Neuronal stem cell (in vitro differentiated cells): Measurements from ENCODE around the gene ARFGEF3.

Experiments used
- DNase-seq: peaks from one replicate; pipeline ENCODE4 v3.0.0-alpha.2; 2013; ENCODE audit warnings: low spot score
- H2AFZ ChIP-seq: one replicate; pipeline ENCODE4 v1.6.1; 2013; ENCODE audit warnings: mild to moderate bottlenecking, low read length, inconsistent platforms
- H2AK5ac ChIP-seq: 2 replicates; pipeline ENCODE4 v1.6.1; 2013; ENCODE audit warnings: low read depth, mild to moderate bottlenecking, inconsistent platforms, low read length, moderate library complexity, mixed read lengths
- H2BK120ac ChIP-seq: 2 replicates; pipeline ENCODE4 v1.6.1; 2013; ENCODE audit warnings: low read depth, mild to moderate bottlenecking, inconsistent platforms, low read length, moderate library complexity, mixed read lengths
- H2BK12ac ChIP-seq: one replicate; pipeline ENCODE4 v1.6.1; 2013; ENCODE audit warnings: low read length, inconsistent platforms
- H2BK15ac ChIP-seq: 2 replicates; pipeline ENCODE4 v1.6.1; 2013; ENCODE audit warnings: mild to moderate bottlenecking, low read length, inconsistent platforms, mixed read lengths
- H2BK5ac ChIP-seq: one replicate; pipeline ENCODE4 v1.6.1; 2013; ENCODE audit warnings: inconsistent platforms, mild to moderate bottlenecking, low read length, moderate library complexity
- H3K14ac ChIP-seq: one replicate; pipeline ENCODE4 v1.6.1; 2013; ENCODE audit warnings: low read length, inconsistent platforms
- H3K18ac ChIP-seq: 2 replicates; pipeline ENCODE4 v1.6.1; 2013; ENCODE audit warnings: low read length, inconsistent platforms
- H3K23ac ChIP-seq: 2 replicates; pipeline ENCODE4 v1.6.1; 2013; ENCODE audit warnings: low read depth, mild to moderate bottlenecking, mixed read lengths, low read length, inconsistent platforms; ENCODE audit not compliant: poor library complexity
- H3K27ac ChIP-seq: replicated peaks from 3 replicates; pipeline ENCODE4 v1.5.1; 2013; ENCODE audit warnings: low read length, inconsistent platforms
- H3K27me3 ChIP-seq, 3 experiments: 2 replicates each; pipeline ENCODE4 v1.6.1; 2013; ENCODE audit warnings: low read length in 3 of 3, mild to moderate bottlenecking in 2 of 3, inconsistent platforms in 1 of 3, low read depth in 1 of 3, mixed read lengths in 1 of 3, moderate library complexity in 1 of 3; ENCODE audit not compliant: control insufficient read depth in 3 of 3, insufficient read depth in 3 of 3
- H3K36me3 ChIP-seq, 2 donors: replicated peaks in 1 of 2; 2 replicates each; pipeline ENCODE4 v1.6.1; 2013; ENCODE audit warnings: low read length in 2 of 2; ENCODE audit not compliant: control insufficient read depth in 2 of 2, insufficient read depth in 2 of 2
- H3K4ac ChIP-seq: 2 replicates; pipeline ENCODE4 v1.6.1; 2013; ENCODE audit warnings: inconsistent platforms, mild to moderate bottlenecking, low read length, moderate library complexity
- H3K4me1 ChIP-seq, 2 donors: 1 replicate in 1 of 2; 2 replicates in 1 of 2; pipeline ENCODE4 v1.6.1; 2013; ENCODE audit warnings: low read length in 2 of 2, low read depth in 1 of 2; ENCODE audit not compliant: control insufficient read depth in 2 of 2, insufficient read depth in 1 of 2
- H3K4me2 ChIP-seq: one replicate; pipeline ENCODE4 v1.6.1; 2013; ENCODE audit warnings: mild to moderate bottlenecking, low read length, inconsistent platforms; ENCODE audit not compliant: insufficient read depth, poor library complexity, severe bottlenecking
- H3K4me3 ChIP-seq, 2 donors: 2 replicates each; pipeline ENCODE4 v1.5.1; 2013; ENCODE audit warnings: low read length in 2 of 2, mild to moderate bottlenecking in 2 of 2, inconsistent platforms in 1 of 2, moderate library complexity in 1 of 2
- H3K79me1 ChIP-seq: one replicate; pipeline ENCODE4 v1.6.1; 2013; ENCODE audit warnings: low read depth, mild to moderate bottlenecking, inconsistent platforms, low read length, moderate library complexity
- H3K9ac ChIP-seq: one replicate; pipeline ENCODE4 v1.6.1; 2013; ENCODE audit warnings: mild to moderate bottlenecking, low read depth, low read length, inconsistent platforms; ENCODE audit not compliant: poor library complexity
- H3K9me3 ChIP-seq, 2 donors: replicated peaks in 1 of 2; 2 replicates each; pipeline versions ENCODE3 to v1.6.1; 2013; ENCODE audit warnings: low read length in 2 of 2, mild to moderate bottlenecking in 2 of 2, inconsistent platforms in 1 of 2, low read depth in 1 of 2, mixed read lengths in 1 of 2, moderate library complexity in 1 of 2; ENCODE audit not compliant: control insufficient read depth in 2 of 2, insufficient read depth in 1 of 2
- H4K8ac ChIP-seq: one replicate; pipeline ENCODE4 v1.6.1; 2013; ENCODE audit warnings: low read depth, mild to moderate bottlenecking, inconsistent platforms, low read length, moderate library complexity
- H4K91ac ChIP-seq: one replicate; pipeline ENCODE4 v1.6.1; 2013; ENCODE audit warnings: low read length, low read depth, mild to moderate bottlenecking, inconsistent platforms; ENCODE audit not compliant: poor library complexity
- WGBS, 2 donors: extraction: QIAGEN DNeasy Blood & Tissue Kit; methylation state at CpG; one replicate each; pipeline ENCODE4 v1.1.7; 2013; ENCODE audit warnings: missing lambda C conversion rate in 2 of 2, mixed read lengths in 1 of 2; ENCODE audit not compliant: insufficient read length in 2 of 2, insufficient replicate concordance in 1 of 2; ENCODE audit errors: extremely low coverage in 2 of 2; 5-methylcytosine and 5-hydroxymethylcytosine counted together

Gene ARFGEF3

DNA sequence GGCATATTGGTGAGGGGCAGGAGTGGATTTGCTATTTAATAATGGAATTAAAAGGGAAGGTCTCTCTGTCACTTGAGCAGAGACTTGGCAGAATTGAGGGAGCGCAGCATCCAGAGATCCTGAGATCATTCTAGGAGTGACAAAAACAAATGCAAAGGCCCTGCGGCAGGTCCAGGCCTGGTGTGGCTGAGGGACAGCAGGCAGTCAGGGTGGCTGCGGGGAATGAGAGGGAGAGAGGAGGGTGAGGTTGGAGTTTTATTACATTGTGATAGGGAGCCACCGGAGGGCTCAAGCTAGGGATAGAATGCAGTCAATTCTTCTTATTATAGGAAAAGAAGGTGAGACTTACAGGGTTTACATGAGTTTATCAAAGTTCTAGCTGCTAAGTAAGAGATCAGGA, 116.1 kb downstream of the ARFGEF3 start:
- H3K9ac ChIP-seq = no peak overlapping the region
- H3K4me1 ChIP-seq = no peaks in the 10 kb centered on the region
- no peak overlapping the region for H3K4ac ChIP-seq
- H4K8ac ChIP-seq = no peak overlapping the region
- H3K36me3 ChIP-seq = no peaks in the 10 kb centered on the region
- H3K27me3 ChIP-seq = peaks cover 0 to 3% (median 0%) of the 10 kb centered on the region in 3 experiments
- H2BK12ac ChIP-seq = no peak overlapping the region
- H3K18ac ChIP-seq = no peak overlapping the region
- H3K14ac ChIP-seq = no peak overlapping the region
- no peak overlapping the region for H3K4me2 ChIP-seq
- H2AFZ ChIP-seq = no peak overlapping the region
- H2AK5ac ChIP-seq = no peak overlapping the region
- no peak overlapping the region for H3K4me3 ChIP-seq
- H3K23ac ChIP-seq = no peak overlapping the region
- DNase-seq = no peak
- H3K9me3 ChIP-seq = no peaks in the 10 kb centered on the region
- WGBS, 2 donors = no CpG with 5 or more reads among the region's 4 CpGs
- H3K27ac ChIP-seq = no peak overlapping the region
- no peak overlapping the region for H2BK120ac ChIP-seq
- peaks cover 1% of the 10 kb centered on the region for H3K79me1 ChIP-seq
- no peak overlapping the region for H2BK5ac ChIP-seq
- H2BK15ac ChIP-seq = no peak overlapping the region
- no peak overlapping the region for H4K91ac ChIP-seq

DNA sequence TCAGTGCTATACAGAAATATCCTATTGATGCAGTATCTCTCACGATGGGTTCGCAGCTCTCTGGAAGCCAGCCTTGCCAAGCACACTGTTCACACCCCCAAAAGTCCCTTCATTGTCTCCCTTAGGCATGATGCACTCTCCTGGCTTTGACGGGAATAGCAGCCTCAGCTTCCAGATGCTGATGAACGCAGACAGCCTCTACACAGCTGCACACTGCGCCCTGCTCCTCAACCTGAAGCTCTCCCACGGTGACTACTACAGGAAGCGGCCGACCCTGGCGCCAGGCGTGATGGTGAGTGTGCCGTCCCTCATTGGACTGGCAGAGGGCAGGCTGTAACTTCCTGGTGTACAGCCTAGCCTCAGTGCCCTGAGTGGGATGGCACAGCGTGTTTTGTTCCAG, 116.6 kb downstream of the ARFGEF3 start:
- H2AK5ac ChIP-seq = no peak overlapping the region
- no peaks in the 10 kb centered on the region for H3K9me3 ChIP-seq
- no peak overlapping the region for H3K4me3 ChIP-seq
- no peak overlapping the region for H3K23ac ChIP-seq
- no peak overlapping the region for H2BK12ac ChIP-seq
- H4K8ac ChIP-seq = peak overlapping the region; percentile 20
- no peaks in the 10 kb centered on the region for H3K36me3 ChIP-seq
- no peak overlapping the region for H3K9ac ChIP-seq
- H3K79me1 ChIP-seq = peaks cover 1% of the 10 kb centered on the region
- H3K14ac ChIP-seq = no peak overlapping the region
- H2BK5ac ChIP-seq = no peak overlapping the region
- H3K4me2 ChIP-seq = no peak overlapping the region
- DNase-seq = peak; percentile 9
- no peak overlapping the region for H3K4ac ChIP-seq
- no peak overlapping the region for H2AFZ ChIP-seq
- H3K4me1 ChIP-seq = no peaks in the 10 kb centered on the region
- H2BK120ac ChIP-seq = no peak overlapping the region
- H4K91ac ChIP-seq = no peak overlapping the region
- no peak overlapping the region for H3K27ac ChIP-seq
- no CpG with 5 or more reads among the region's 12 CpGs for WGBS, 2 donors
- no peak overlapping the region for H3K18ac ChIP-seq
- H3K27me3 ChIP-seq = peaks cover 0 to 3% (median 0%) of the 10 kb centered on the region in 3 experiments
- no peak overlapping the region for H2BK15ac ChIP-seq

DNA sequence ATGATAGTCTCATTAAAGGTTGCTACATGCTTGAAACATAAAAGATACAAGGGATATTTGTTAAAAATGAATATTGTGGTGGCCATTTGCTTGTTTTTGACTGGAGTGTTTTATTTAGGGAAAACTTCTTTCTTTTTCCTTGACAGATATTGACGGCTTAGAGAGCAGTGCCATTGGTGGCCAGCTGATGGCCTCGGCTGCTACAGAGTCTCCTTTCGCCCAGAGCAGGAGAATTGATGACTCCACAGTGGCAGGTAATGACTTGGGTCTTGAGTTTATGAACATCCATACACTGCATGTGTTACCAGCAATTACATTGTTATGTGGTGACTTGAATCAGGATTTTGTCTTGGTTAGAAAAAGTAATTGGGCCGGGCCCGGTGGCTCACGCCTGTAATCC, 124.1 kb downstream of the ARFGEF3 start:
- Histone ChIP-seq H3K14ac (no peak overlapping the region), H3K4me3 (no peak overlapping the region), H2AK5ac (no peak overlapping the region), H2BK5ac (no peak overlapping the region), H2BK120ac (no peak overlapping the region), H3K4ac (no peak overlapping the region), H3K18ac (no peak overlapping the region), H3K27ac (no peak overlapping the region), H3K4me2 (no peak overlapping the region), H3K23ac (no peak overlapping the region), H3K36me3 (peaks cover 0 to 2% of the 10 kb centered on the region in 2 donors), H3K79me1 (no peaks in the 10 kb centered on the region), H2BK15ac (no peak overlapping the region), H3K9me3 (no peaks in the 10 kb centered on the region), H3K4me1 (no peaks in the 10 kb centered on the region), H3K9ac (no peak overlapping the region), H4K91ac (no peak overlapping the region), H4K8ac (no peak overlapping the region), H3K27me3 (peaks cover 0 to 4% (median 0%) of the 10 kb centered on the region in 3 experiments), H2AFZ (no peak overlapping the region), H2BK12ac (no peak overlapping the region)
- no peak for DNase-seq
- WGBS, 2 donors = no CpG with 5 or more reads among the region's 6 CpGs

DNA sequence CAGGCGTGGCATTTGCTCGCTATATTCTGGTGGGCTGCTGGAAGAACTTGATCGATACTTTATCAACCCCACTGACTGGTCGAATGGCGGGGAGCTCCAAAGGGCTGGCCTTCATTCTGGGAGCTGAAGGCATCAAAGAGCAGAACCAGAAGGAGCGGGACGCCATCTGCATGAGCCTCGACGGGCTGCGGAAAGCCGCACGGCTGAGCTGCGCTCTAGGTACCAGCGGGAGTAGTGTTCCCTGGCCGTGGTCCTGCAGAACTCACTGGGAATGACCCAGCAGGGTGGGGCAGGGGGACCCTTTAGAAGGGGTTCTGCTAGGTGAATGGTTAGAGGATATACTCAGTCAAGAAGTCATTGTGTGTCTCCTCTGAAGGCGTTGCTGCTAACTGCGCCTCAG, 125.0 kb downstream of the ARFGEF3 start:
- H4K8ac ChIP-seq = no peak overlapping the region
- no CpG with 5 or more reads among the region's 17 CpGs for WGBS, 2 donors
- no peak for DNase-seq

More for the DNA sequence above, 125.0 kb downstream of the ARFGEF3 start:
- H3K9me3 ChIP-seq = no peaks in the 10 kb centered on the region
- H2AFZ ChIP-seq = no peak overlapping the region
- H3K4me1 ChIP-seq = peaks cover 0 to 2% of the 10 kb centered on the region in 2 donors
- peak overlapping the region; percentile 81 for H2AK5ac ChIP-seq
- no peak overlapping the region for H3K4ac ChIP-seq
- no peak overlapping the region for H4K91ac ChIP-seq
- no peak overlapping the region for H3K23ac ChIP-seq
- no peak overlapping the region for H2BK12ac ChIP-seq
- no peak overlapping the region for H3K4me3 ChIP-seq
- peaks cover 0 to 4% (median 0%) of the 10 kb centered on the region in 3 experiments for H3K27me3 ChIP-seq
- H3K27ac ChIP-seq = no peak overlapping the region
- no peak overlapping the region for H2BK120ac ChIP-seq
- no peak overlapping the region for H3K4me2 ChIP-seq
- H2BK15ac ChIP-seq = peak overlapping the region; percentile 16
- H3K18ac ChIP-seq = no peak overlapping the region
- peaks cover 0 to 2% of the 10 kb centered on the region in 2 donors for H3K36me3 ChIP-seq
- no peaks in the 10 kb centered on the region for H3K79me1 ChIP-seq
- H2BK5ac ChIP-seq = no peak overlapping the region
- H3K14ac ChIP-seq = no peak overlapping the region
- H3K9ac ChIP-seq = no peak overlapping the region
